Skeletal muscle satellite cell (primary cell): Measurements from ENCODE around the gene ZNF425. TPM values are rescaled to one million over a fixed set of nuclear protein-coding genes. Genes with fewer than 3 reads are reported as not detected.
A peak's percentile ranks its signal among the peaks of the same experiment; 100 is the strongest.

ENCODE experiments used
- H3K27me3 ChIP-seq: 2 replicates; pipeline ENCODE4 v1.7.0; 2013; ENCODE audit warnings: low read length; ENCODE audit not compliant: control insufficient read depth, insufficient read depth
- H3K36me3 ChIP-seq: 2 replicates; pipeline ENCODE4 v1.7.0; 2013; ENCODE audit warnings: mild to moderate bottlenecking, control low read depth, low read length; ENCODE audit not compliant: insufficient read depth
- H3K4me1 ChIP-seq: 2 replicates; pipeline ENCODE4 v1.7.0; 2013; ENCODE audit warnings: low read length; ENCODE audit not compliant: control insufficient read depth, insufficient read depth
- H3K4me2 ChIP-seq: 2 replicates; pipeline ENCODE4 v1.7.0; 2013; ENCODE audit warnings: mild to moderate bottlenecking, low read length
- H3K4me3 ChIP-seq: 2 replicates; pipeline ENCODE4 v1.7.0; 2013; ENCODE audit warnings: low read length
- H3K9ac ChIP-seq: 2 replicates; pipeline ENCODE4 v1.7.0; 2013; ENCODE audit warnings: mild to moderate bottlenecking, low read depth, low read length, moderate library complexity
- H3K9me3 ChIP-seq: replicated peaks from 2 replicates; pipeline ENCODE4 v1.7.0; 2013; ENCODE audit warnings: mild to moderate bottlenecking, control low read depth, low read length
- total RNA-seq: library from RNA; depleted of rRNA; stranded (reverse); fragments of >200 nt; gene quantifications from 2 replicates; pipeline ENCODE4 v1.2.3, GENCODE V29; 2012; rRNA removed

The ZNF425 gene, protein sequence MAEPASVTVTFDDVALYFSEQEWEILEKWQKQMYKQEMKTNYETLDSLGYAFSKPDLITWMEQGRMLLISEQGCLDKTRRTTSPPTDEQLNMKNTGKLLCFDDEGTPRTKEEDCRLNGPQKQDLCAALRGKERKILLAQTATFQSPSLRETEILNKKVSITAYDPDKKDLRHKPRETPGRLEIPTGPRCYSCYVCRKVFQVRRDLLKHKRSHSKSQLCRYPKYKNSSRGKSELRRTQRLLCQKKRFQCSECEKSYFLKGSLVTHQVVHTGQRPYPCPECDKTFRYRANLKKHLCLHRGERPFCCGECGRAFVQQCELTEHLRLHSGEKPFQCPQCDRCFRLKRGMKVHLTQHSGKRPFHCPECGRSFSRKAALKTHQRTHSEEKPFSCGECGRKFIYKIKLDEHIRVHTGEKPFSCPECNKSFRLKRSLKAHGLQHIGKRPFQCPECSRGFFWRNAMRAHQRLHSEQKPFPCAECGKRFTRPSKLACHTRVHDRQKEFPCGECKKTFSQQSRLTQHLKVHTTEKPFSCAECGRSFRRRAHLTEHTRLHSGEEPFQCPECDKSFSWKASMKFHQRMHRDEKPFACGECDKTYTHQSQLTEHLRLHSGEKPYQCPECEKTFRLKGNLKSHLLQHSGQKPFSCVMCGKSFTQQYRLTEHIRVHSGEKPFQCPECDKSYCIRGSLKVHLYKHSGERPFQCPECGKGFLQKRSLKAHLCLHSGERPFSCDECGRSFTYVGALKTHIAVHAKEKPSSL
- 1.7 and 2.3 TPM in 2 replicates for total RNA-seq

DNA sequence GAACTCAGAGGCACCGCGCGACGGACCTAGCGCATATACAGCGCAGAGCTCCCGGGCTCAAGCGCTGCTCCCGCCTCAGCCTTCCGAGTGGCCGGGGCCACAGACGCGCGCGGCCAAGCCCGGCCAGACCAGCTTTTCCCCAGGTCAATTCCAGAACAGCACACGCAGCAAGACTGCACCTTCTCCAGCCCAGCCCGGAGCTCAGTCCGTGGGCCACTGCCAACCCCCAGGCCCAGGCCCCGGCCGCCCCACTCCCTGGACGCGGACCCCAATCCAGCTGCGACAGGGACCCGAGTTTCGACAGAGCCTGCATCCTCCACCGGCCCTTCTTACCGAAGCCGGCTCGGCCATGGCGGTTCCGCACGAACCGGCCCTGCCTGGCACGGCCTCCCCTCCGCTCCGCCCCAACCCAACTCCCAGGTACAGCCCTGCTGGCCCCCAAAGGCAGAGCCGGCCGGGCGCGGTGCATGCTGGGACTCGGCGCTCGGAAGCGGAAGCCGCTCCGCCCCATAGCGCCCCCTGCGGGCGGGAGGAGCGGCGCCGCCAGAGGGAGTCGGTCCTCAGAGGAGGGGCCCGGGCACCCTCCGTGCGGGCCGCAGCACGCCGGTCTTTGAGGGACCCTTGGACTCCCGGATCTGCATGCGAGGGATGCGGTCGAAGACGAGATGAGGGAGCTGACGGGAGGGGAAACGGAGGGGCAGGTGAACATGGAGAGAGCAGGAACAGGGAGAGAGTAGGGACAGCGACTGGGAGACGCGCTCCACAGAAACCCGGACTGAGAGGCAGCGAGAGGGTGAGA, at the start of gene ZNF425:
TSS of gene ZNF425 (minus strand) at position 462 of the 799 bp plus-strand sequence. CDS start at position 351, 111 bp downstream.
- H3K4me3 ChIP-seq: peak within 1 kb of the TSS; percentile 93
- H3K9ac ChIP-seq: peak within 1 kb of the TSS; percentile 99
- H3K27me3 ChIP-seq: no peaks in the 10 kb centered on the region
- peak within 1 kb of the TSS; percentile 98 for H3K4me2 ChIP-seq
- peaks cover 4% of the 10 kb centered on the region for H3K4me1 ChIP-seq
- H3K36me3 ChIP-seq: peaks cover 10% of the 10 kb centered on the region
- peaks cover 6% of the 10 kb centered on the region for H3K9me3 ChIP-seq

GRCh38 chr7:149175150-149175549, 49.0 kb upstream of the ZNF425 start:
- H3K4me1 ChIP-seq: no peaks in the 10 kb centered on the region
- H3K4me2 ChIP-seq: no peak overlapping the region
- H3K27me3 ChIP-seq: no peaks in the 10 kb centered on the region
- peaks cover 62% of the 10 kb centered on the region for H3K36me3 ChIP-seq
- H3K9ac ChIP-seq: no peak overlapping the region
- no peaks in the 10 kb centered on the region for H3K9me3 ChIP-seq
- no peak overlapping the region for H3K4me3 ChIP-seq

DNA sequence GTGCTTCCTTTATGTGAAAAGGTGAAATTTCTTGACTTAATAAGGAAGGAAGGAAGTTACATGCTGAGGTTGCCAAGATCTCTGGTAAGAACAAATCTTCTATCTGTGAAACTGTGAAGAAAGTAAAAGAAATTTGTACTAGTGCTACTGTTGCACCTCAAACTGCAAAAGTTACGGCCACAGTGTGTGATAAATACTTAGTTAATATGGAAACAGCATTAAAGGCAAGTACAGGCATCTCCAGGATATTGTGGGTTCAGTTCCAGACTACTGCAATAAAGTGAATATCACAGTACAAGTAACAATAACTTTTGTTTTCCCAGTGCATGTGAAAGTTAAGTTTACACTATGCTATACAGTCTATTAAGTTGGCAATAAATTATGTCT, 46.4 kb upstream of the ZNF425 start:
- H3K27me3 ChIP-seq: no peaks in the 10 kb centered on the region
- H3K9me3 ChIP-seq: no peaks in the 10 kb centered on the region
- H3K4me2 ChIP-seq: no peak overlapping the region
- peaks cover 49% of the 10 kb centered on the region for H3K36me3 ChIP-seq
- H3K4me1 ChIP-seq: no peaks in the 10 kb centered on the region
- no peak overlapping the region for H3K9ac ChIP-seq
- H3K4me3 ChIP-seq: no peak overlapping the region

DNA sequence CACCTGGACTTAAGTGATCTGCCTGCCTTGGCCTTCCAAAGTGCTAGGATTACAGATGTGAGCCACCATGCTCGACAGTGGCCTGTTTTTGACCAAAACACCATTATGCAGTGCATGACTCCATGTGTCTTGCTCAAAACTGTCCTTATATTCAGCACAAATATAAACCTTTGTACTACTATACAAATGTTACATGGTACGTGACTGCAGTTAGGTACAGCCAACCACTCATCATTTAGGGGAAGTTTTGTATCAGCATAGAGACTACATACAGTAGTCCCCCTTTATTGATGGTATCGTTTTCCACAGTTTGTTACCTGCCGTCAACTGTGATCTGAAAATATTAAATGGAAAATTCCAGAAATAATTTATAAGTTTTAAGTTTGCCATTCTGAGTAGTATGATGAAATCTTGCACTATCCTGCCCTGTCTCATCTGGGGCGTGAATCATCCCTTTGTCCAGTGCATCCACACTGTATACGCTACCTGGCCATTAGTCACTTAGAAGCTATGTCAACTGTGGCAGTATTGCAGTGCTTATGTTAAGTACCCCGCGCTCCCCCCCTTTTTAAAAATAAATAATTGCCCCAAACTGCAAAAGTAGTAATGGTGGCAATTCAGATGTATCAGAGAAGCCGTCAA, 45.9 kb upstream of the ZNF425 start:
- no peaks in the 10 kb centered on the region for H3K4me1 ChIP-seq
- H3K4me3 ChIP-seq: no peak overlapping the region
- no peaks in the 10 kb centered on the region for H3K9me3 ChIP-seq
- H3K36me3 ChIP-seq: peaks cover 48% of the 10 kb centered on the region
- no peak overlapping the region for H3K9ac ChIP-seq
- no peaks in the 10 kb centered on the region for H3K27me3 ChIP-seq
- H3K4me2 ChIP-seq: no peak overlapping the region

GRCh38 chr7:149166630-149167352, 40.7 kb upstream of the ZNF425 start:
- Histone ChIP-seq H3K27me3 (no peaks in the 10 kb centered on the region), H3K9me3 (no peaks in the 10 kb centered on the region), H3K4me2 (no peak overlapping the region), H3K36me3 (peaks cover 42% of the 10 kb centered on the region), H3K4me3 (no peak overlapping the region), H3K9ac (no peak overlapping the region), H3K4me1 (no peaks in the 10 kb centered on the region)

GRCh38 chr7:149166142-149166541, 40.0 kb upstream of the ZNF425 start:
- Histone ChIP-seq H3K9me3 (no peaks in the 10 kb centered on the region), H3K36me3 (peaks cover 45% of the 10 kb centered on the region), H3K4me2 (no peak overlapping the region), H3K4me1 (peaks cover 5% of the 10 kb centered on the region), H3K27me3 (no peaks in the 10 kb centered on the region), H3K9ac (no peak overlapping the region), H3K4me3 (no peak overlapping the region)

DNA sequence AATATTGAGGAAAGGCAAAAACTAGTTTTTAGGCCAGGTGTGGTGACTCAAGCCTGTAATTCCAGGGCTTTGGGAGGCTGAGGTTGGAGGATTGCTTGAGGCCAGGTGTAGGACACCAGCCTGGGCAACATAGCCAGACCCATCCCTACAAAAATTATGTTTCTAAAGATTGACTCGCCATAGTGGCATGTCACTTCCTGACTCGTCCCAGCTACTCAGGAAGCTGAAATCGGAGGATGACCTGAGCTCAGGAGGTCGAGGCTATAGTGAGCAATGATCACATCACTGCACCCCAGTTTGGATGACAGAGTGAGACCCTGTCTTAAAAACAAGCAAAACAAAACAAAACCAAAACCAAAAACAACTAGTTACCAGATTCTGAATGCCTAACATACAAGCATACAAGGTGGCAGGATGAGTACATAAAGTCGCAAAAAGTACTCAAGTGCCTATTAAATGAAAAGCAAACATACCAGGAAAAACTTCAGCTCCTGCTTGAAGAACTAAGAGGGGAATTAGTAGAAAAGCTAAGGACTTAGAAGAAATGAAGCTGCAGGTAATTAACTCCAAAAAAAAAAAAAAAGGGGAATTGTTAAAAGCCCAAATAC, 35.2 kb upstream of the ZNF425 start:
- Histone ChIP-seq H3K9ac (no peak overlapping the region), H3K9me3 (no peaks in the 10 kb centered on the region), H3K4me1 (peaks cover 7% of the 10 kb centered on the region), H3K4me3 (no peak overlapping the region), H3K36me3 (peaks cover 30% of the 10 kb centered on the region), H3K4me2 (peak overlapping the region; percentile 34), H3K27me3 (no peaks in the 10 kb centered on the region)

- Histone ChIP-seq H3K27me3 (no peaks in the 10 kb centered on the region), H3K4me1 (peaks cover 7% of the 10 kb centered on the region), H3K9me3 (no peaks in the 10 kb centered on the region), H3K36me3 (peaks cover 23% of the 10 kb centered on the region), H3K4me2 (no peak overlapping the region), H3K4me3 (no peak overlapping the region), H3K9ac (no peak overlapping the region)
Observed at GRCh38 chr7:149156898-149157297, 30.8 kb upstream of the ZNF425 start.

GRCh38 chr7:149154056-149154455, 27.9 kb upstream of the ZNF425 start:
- peaks cover 18% of the 10 kb centered on the region for H3K36me3 ChIP-seq
- no peak overlapping the region for H3K9ac ChIP-seq

DNA sequence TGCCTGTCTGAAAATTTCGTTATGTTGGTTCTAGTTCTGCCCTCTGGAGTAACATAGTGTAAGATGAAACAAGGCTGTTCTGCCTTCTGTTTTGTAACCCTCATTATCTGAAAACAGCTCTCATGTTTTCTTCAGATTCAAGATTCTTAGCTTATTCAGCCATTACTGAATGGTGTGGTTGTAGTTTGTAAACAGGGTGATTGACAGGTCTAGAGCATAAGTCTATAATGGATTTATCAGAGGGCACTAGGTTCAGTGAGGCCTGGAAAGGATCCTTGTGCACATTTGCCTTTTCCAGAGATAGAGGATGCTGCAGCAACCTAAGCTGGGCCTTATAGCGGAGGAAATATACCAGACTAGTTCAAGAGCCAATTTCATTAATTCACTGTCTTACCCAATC, 27.2 kb upstream of the ZNF425 start:
- Histone ChIP-seq H3K36me3 (peaks cover 18% of the 10 kb centered on the region), H3K4me1 (no peaks in the 10 kb centered on the region), H3K27me3 (no peaks in the 10 kb centered on the region), H3K9me3 (no peaks in the 10 kb centered on the region), H3K4me2 (no peak overlapping the region), H3K9ac (no peak overlapping the region), H3K4me3 (no peak overlapping the region)

More at GRCh38 chr7:149154056-149154455, 27.9 kb upstream of the ZNF425 start:
- H3K27me3 ChIP-seq: no peaks in the 10 kb centered on the region
- no peak overlapping the region for H3K4me3 ChIP-seq
- H3K9me3 ChIP-seq: no peaks in the 10 kb centered on the region
- no peak overlapping the region for H3K4me2 ChIP-seq
- H3K4me1 ChIP-seq: no peaks in the 10 kb centered on the region
